HCT116 (cell line): ENCODE data around the gene GALNT13.

Experiments used
- CEBPB ChIP-seq: IDR thresholded peaks from 2 replicates; pipeline ENCODE4 v1.6.1; 2012; ENCODE audit warnings: low read depth
- EGR1 ChIP-seq: IDR thresholded peaks from 2 replicates; pipeline ENCODE4 v1.6.1; 2012; ENCODE audit warnings: low read depth
- EZH2 ChIP-seq: fragments of 200-600 bp; sonication (generic); IDR thresholded peaks from 2 replicates; pipeline ENCODE4 v1.6.1; 2017; ENCODE audit warnings: antibody characterized with exemption, mixed run types
- FOSL1 ChIP-seq: IDR thresholded peaks from 2 replicates; pipeline ENCODE4 v1.6.1; 2012; ENCODE audit warnings: low read depth
- JUND ChIP-seq: IDR thresholded peaks from 2 replicates; pipeline ENCODE4 v1.6.1; 2012
- POLR2A ChIP-seq: IDR thresholded peaks from 2 replicates; pipeline ENCODE4 v1.7.0; 2011; ENCODE audit warnings: borderline replicate concordance; ENCODE audit not compliant: insufficient read depth, insufficient read length; ENCODE audit errors: extremely low read depth
- POLR2AphosphoS5 ChIP-seq: IDR thresholded peaks from 2 replicates; pipeline ENCODE4 v1.6.1; 2011; ENCODE audit warnings: mild to moderate bottlenecking, low read depth, low read length, moderate library complexity
- RAD21 ChIP-seq: IDR thresholded peaks from 2 replicates; pipeline ENCODE4 v1.6.1; 2012; ENCODE audit warnings: low read depth, mild to moderate bottlenecking
- SRF ChIP-seq: IDR thresholded peaks from 2 replicates; pipeline ENCODE4 v1.6.1; 2012; ENCODE audit warnings: low read depth
- ZNF274 ChIP-seq: fragments of 200-500 bp; sonication (Bioruptor generic); IDR thresholded peaks from 2 replicates; pipeline ENCODE4 v1.6.1; 2014; ENCODE audit warnings: mild to moderate bottlenecking, low read depth, low read length, inconsistent platforms
- TF ChIP-seq, protein P1 (sequence below), 3 experiments: fragments of 200-600 bp in 1 of 3; sonication (generic) in 1 of 3; IDR thresholded peaks in 2 of 3; conservative IDR thresholded peaks in 1 of 3; 2 replicates each; pipeline ENCODE4 v1.5.1; 2012 to 2017; ENCODE audit warnings: low read depth in 2 of 3, low read length in 2 of 3, antibody characterized with exemption in 1 of 3, borderline replicate concordance in 1 of 3, control low read depth in 1 of 3, mild to moderate bottlenecking in 1 of 3, mixed read lengths in 1 of 3, mixed run types in 1 of 3, moderate library complexity in 1 of 3; ENCODE audit not compliant: insufficient read depth in 1 of 3
- TF ChIP-seq, protein P2 (sequence below): IDR thresholded peaks from 2 replicates; pipeline ENCODE4 v1.6.1; 2012; ENCODE audit warnings: low read depth

DNA sequence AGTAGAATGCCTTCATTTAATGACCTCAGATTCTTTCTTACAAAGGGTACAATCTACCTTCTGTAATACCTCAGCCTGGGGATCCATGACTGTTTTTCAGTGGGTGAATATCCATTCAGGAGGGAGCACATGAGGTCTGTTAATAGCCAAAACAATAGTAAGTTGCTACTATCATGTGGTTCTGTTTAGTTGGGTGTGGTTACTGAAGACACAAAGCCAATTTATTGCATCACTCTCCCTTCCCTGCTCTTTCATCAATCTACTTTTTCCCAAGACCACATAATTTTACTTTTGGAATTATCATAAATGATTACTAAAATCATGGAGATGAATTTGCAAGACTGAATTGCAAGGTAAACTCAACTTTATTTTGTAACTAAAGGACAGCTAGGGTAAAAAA is 254.2 kb downstream of the GALNT13 start:
- no peak for TF ChIP-seq JUND
- TF ChIP-seq, protein P1, sequence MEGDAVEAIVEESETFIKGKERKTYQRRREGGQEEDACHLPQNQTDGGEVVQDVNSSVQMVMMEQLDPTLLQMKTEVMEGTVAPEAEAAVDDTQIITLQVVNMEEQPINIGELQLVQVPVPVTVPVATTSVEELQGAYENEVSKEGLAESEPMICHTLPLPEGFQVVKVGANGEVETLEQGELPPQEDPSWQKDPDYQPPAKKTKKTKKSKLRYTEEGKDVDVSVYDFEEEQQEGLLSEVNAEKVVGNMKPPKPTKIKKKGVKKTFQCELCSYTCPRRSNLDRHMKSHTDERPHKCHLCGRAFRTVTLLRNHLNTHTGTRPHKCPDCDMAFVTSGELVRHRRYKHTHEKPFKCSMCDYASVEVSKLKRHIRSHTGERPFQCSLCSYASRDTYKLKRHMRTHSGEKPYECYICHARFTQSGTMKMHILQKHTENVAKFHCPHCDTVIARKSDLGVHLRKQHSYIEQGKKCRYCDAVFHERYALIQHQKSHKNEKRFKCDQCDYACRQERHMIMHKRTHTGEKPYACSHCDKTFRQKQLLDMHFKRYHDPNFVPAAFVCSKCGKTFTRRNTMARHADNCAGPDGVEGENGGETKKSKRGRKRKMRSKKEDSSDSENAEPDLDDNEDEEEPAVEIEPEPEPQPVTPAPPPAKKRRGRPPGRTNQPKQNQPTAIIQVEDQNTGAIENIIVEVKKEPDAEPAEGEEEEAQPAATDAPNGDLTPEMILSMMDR (IDR thresholded peaks at IDR 0.05 in 2 of 3, conservative IDR thresholded peaks at IDR 0.05 in 1 of 3; ENCODE audit: borderline replicate concordance in 1 of 3, insufficient read depth in 1 of 3, low read depth in 2 of 3, low read length in 2 of 3): no peak
- TF ChIP-seq POLR2A: no peak
- TF ChIP-seq FOSL1: no peak
- no peak for TF ChIP-seq CEBPB
- no peak for TF ChIP-seq POLR2AphosphoS5
- TF ChIP-seq, protein P2, sequence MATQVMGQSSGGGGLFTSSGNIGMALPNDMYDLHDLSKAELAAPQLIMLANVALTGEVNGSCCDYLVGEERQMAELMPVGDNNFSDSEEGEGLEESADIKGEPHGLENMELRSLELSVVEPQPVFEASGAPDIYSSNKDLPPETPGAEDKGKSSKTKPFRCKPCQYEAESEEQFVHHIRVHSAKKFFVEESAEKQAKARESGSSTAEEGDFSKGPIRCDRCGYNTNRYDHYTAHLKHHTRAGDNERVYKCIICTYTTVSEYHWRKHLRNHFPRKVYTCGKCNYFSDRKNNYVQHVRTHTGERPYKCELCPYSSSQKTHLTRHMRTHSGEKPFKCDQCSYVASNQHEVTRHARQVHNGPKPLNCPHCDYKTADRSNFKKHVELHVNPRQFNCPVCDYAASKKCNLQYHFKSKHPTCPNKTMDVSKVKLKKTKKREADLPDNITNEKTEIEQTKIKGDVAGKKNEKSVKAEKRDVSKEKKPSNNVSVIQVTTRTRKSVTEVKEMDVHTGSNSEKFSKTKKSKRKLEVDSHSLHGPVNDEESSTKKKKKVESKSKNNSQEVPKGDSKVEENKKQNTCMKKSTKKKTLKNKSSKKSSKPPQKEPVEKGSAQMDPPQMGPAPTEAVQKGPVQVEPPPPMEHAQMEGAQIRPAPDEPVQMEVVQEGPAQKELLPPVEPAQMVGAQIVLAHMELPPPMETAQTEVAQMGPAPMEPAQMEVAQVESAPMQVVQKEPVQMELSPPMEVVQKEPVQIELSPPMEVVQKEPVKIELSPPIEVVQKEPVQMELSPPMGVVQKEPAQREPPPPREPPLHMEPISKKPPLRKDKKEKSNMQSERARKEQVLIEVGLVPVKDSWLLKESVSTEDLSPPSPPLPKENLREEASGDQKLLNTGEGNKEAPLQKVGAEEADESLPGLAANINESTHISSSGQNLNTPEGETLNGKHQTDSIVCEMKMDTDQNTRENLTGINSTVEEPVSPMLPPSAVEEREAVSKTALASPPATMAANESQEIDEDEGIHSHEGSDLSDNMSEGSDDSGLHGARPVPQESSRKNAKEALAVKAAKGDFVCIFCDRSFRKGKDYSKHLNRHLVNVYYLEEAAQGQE: no peak
- no peak for TF ChIP-seq RAD21
- TF ChIP-seq EZH2: no peak
- no peak for TF ChIP-seq EGR1
- no peak for TF ChIP-seq SRF
- no peak for TF ChIP-seq ZNF274
